Keratinocyte (primary cell): ENCODE measurements around the gene CCDC186. TPM values are rescaled to one million over a fixed set of nuclear protein-coding genes. Genes with fewer than 3 reads are reported as not detected.

ENCODE experiments used
- DNase-seq: peaks from one replicate; pipeline ENCODE4 v3.0.0-alpha.2; 2011; ENCODE audit warnings: low read depth, missing footprints, low spot score
- FAIRE-seq: peaks from 2 replicates; lab custom pipeline; 2011; peaks lifted over from hg19 to GRCh38; lab: Jason Lieb, UNC
- H2AFZ ChIP-seq: 2 replicates; pipeline ENCODE4 v1.6.0; 2012; ENCODE audit warnings: low read length, control low read depth, inconsistent platforms; ENCODE audit not compliant: control insufficient read depth
- H3K27ac ChIP-seq: 2 replicates; pipeline ENCODE4 v1.5.1; 2011; ENCODE audit warnings: low read length; ENCODE audit not compliant: control insufficient read depth, insufficient read depth
- H3K27me3 ChIP-seq: 3 replicates; pipeline ENCODE4 v1.6.0; 2011; ENCODE audit warnings: low read length; ENCODE audit not compliant: control insufficient read depth, insufficient read depth; ENCODE audit errors: extremely low read depth
- H3K36me3 ChIP-seq, 2 experiments: 2 replicates in 1 of 2; 3 replicates in 1 of 2; pipeline ENCODE4 v1.5.1; 2011; ENCODE audit warnings: low read length in 2 of 2, mild to moderate bottlenecking in 1 of 2; ENCODE audit not compliant: control insufficient read depth in 2 of 2, insufficient read depth in 2 of 2; ENCODE audit errors: extremely low read depth in 1 of 2
- H3K4me1 ChIP-seq: 3 replicates; pipeline ENCODE4 v1.5.1; 2011; ENCODE audit warnings: low read length; ENCODE audit not compliant: control insufficient read depth, insufficient read depth; ENCODE audit errors: extremely low read depth
- H3K4me2 ChIP-seq: 3 replicates; pipeline ENCODE4 v1.6.0; 2011; ENCODE audit warnings: low read depth, low read length; ENCODE audit not compliant: control insufficient read depth, insufficient read depth; ENCODE audit errors: extremely low read depth
- H3K4me3 ChIP-seq, 3 experiments: fragments of 200-600 bp in 1 of 3; sonication (generic) in 1 of 3; 2 replicates in 2 of 3; 3 replicates in 1 of 3; pipeline ENCODE4 v1.5.1; 2011 to 2016; ENCODE audit warnings: low read length in 3 of 3, mild to moderate bottlenecking in 3 of 3, control low read depth in 2 of 3, inconsistent platforms in 1 of 3, low read depth in 1 of 3, mixed read lengths in 1 of 3, mixed run types in 1 of 3, moderate library complexity in 1 of 3; ENCODE audit not compliant: control insufficient read depth in 2 of 3, insufficient read depth in 2 of 3; ENCODE audit errors: extremely low read depth in 1 of 3
- H3K79me2 ChIP-seq: 2 replicates; pipeline ENCODE4 v1.6.0; 2012; ENCODE audit warnings: low read length; ENCODE audit not compliant: control insufficient read depth, insufficient read depth
- H3K9ac ChIP-seq: 3 replicates; pipeline ENCODE4 v1.6.0; 2011; ENCODE audit warnings: low read length; ENCODE audit not compliant: control insufficient read depth, insufficient read depth; ENCODE audit errors: extremely low read depth
- H3K9me1 ChIP-seq: 3 replicates; pipeline ENCODE4 v1.6.0; 2011; ENCODE audit warnings: low read length; ENCODE audit not compliant: control insufficient read depth, insufficient read depth; ENCODE audit errors: extremely low read depth
- H3K9me3 ChIP-seq: 2 replicates; pipeline ENCODE4 v1.5.1; 2012; ENCODE audit warnings: low read depth, low read length; ENCODE audit not compliant: control insufficient read depth
- H4K20me1 ChIP-seq: 3 replicates; pipeline ENCODE4 v1.6.0; 2011; ENCODE audit warnings: low read length; ENCODE audit not compliant: control insufficient read depth, insufficient read depth; ENCODE audit errors: extremely low read depth
- CTCF ChIP-seq, 3 experiments: IDR thresholded peaks in 1 of 3; conservative IDR thresholded peaks in 1 of 3; optimal IDR thresholded peaks in 1 of 3; 2 replicates in 2 of 3; 3 replicates in 1 of 3; pipeline versions ENCODE3 to v1.5.1; 2011; ENCODE audit warnings: low read length in 3 of 3, mild to moderate bottlenecking in 3 of 3, moderate library complexity in 2 of 3, control low read depth in 1 of 3, inconsistent platforms in 1 of 3; ENCODE audit not compliant: insufficient read depth in 2 of 3; ENCODE audit errors: extremely low read depth in 1 of 3
- EZH2 ChIP-seq: IDR thresholded peaks from one replicate; pipeline ENCODE4 v1.6.1; 2012; ENCODE audit warnings: inconsistent platforms, mild to moderate bottlenecking, low read length, moderate library complexity
- dilution Hi-C: fragments of 300-500 bp; cut with MboI; formaldehyde crosslinking; loops from one replicate; pipeline ENCODE4 v1.7.0; 2020; ENCODE audit warnings: low sequenced_read_pairs; ENCODE audit not compliant: extremely low pct_ligation_motif_present
- polyA plus RNA-seq, 5 experiments: library from polyadenylated mRNA; depleted of rRNA in 3 of 5; stranded (reverse) in 3 of 5; stranded (forward) in 1 of 5; unstranded in 1 of 5; fragments of >200 nt; gene quantifications; 1 replicate in 1 of 5; 2 replicates in 3 of 5; 3 replicates in 1 of 5; pipeline versions ENCODE4 v1.2.1 to v1.2.3, GENCODE V29; 2011 to 2012; ENCODE audit warnings: missing spikeins in 2 of 5, low read depth in 1 of 5, low replicate concordance in 1 of 5

CCDC186 gene
- polyA plus RNA-seq, 1 donor (not counting 4 experiments of a cell fraction or from before 2014, with no cell fraction given): 13.0 TPM

GRCh38 chr10:114179148-114179547 lies 5.1 kb upstream of the CCDC186 start, which contains the start of gene TDRD1:
TDRD1 (plus strand) TSS chr10:114179353; CDS start chr10:114187832, 8,479 bp downstream.
- no peaks in the 10 kb centered on the region for H3K27me3 ChIP-seq
- FAIRE-seq (no peak), DNase-seq (no peak)
- H2AFZ ChIP-seq: no peak within 1 kb of the TSS
- H3K79me2 ChIP-seq: no peaks in the 10 kb centered on the region
- H3K27ac ChIP-seq: no peak within 1 kb of the TSS
- H3K9me3 ChIP-seq: no peaks in the 10 kb centered on the region
- H4K20me1 ChIP-seq: no peaks in the 10 kb centered on the region
- no peaks in the 10 kb centered on the region for H3K9me1 ChIP-seq
- no peak within 1 kb of the TSS for H3K4me2 ChIP-seq
- H3K9ac ChIP-seq: no peak within 1 kb of the TSS
- no peak within 1 kb of the TSS for H3K4me3 ChIP-seq
- H3K4me1 ChIP-seq: peaks cover 6% of the 10 kb centered on the region
- dilution Hi-C loops: no loop called here
- TF ChIP-seq EZH2: no peak
- TF ChIP-seq CTCF (optimal IDR thresholded peaks at IDR 0.05 in 1 of 3, IDR thresholded peaks at IDR 0.05 in 1 of 3, conservative IDR thresholded peaks at IDR 0.05 in 1 of 3; ENCODE audit: extremely low read depth in 1 of 3, insufficient read depth in 2 of 3, low read length in 3 of 3): no peak
- H3K36me3 ChIP-seq: no peaks in the 10 kb centered on the region

- Histone ChIP-seq H3K4me1 (peaks cover 6% of the 10 kb centered on the region), H2AFZ (no peak overlapping the region), H3K27ac (no peak overlapping the region), H3K9me1 (no peaks in the 10 kb centered on the region), H3K9ac (no peak overlapping the region), H3K4me2 (no peak overlapping the region), H3K36me3 (no peaks in the 10 kb centered on the region), H3K79me2 (peaks cover 25% of the 10 kb centered on the region), H3K9me3 (no peaks in the 10 kb centered on the region), H3K27me3 (no peaks in the 10 kb centered on the region), H4K20me1 (no peaks in the 10 kb centered on the region), H3K4me3 (no peak overlapping the region)
- DNase-seq: no peak
- dilution Hi-C loops: no loop called here
- TF ChIP-seq CTCF (optimal IDR thresholded peaks at IDR 0.05 in 1 of 3, IDR thresholded peaks at IDR 0.05 in 1 of 3, conservative IDR thresholded peaks at IDR 0.05 in 1 of 3; ENCODE audit: extremely low read depth in 1 of 3, insufficient read depth in 2 of 3, low read length in 3 of 3): no peak
- no peak for TF ChIP-seq EZH2
- no peak for FAIRE-seq
Observed at GRCh38 chr10:114176511-114176910, 2.5 kb upstream of the CCDC186 start.
